Astrocyte (in vitro differentiated cells and primary cell): Measurements from ENCODE around the gene RALGAPA2. TPM values are rescaled to one million over a fixed set of nuclear protein-coding genes. Genes with fewer than 3 reads are reported as not detected.

Experiments used
- DNase-seq: peaks from one replicate; pipeline ENCODE4 v3.0.0-alpha.2; 2010; ENCODE audit warnings: low read depth
- FAIRE-seq: peaks from 2 replicates; lab custom pipeline; 2011; peaks lifted over from hg19 to GRCh38; lab: Jason Lieb, UNC
- H2AFZ ChIP-seq: 2 replicates; pipeline ENCODE4 v1.6.0; 2012; ENCODE audit warnings: low read depth, low read length, inconsistent platforms
- H3K27ac ChIP-seq: 2 replicates; pipeline ENCODE4 v1.5.1; 2011; ENCODE audit warnings: low read depth, low read length, inconsistent platforms
- H3K27me3 ChIP-seq: 2 replicates; pipeline ENCODE4 v1.6.0; 2011; ENCODE audit warnings: low read length, inconsistent platforms; ENCODE audit not compliant: insufficient read depth
- H3K36me3 ChIP-seq: 2 replicates; pipeline ENCODE4 v1.5.1; 2011; ENCODE audit warnings: low read length, inconsistent platforms; ENCODE audit not compliant: insufficient read depth
- H3K4me1 ChIP-seq: 2 replicates; pipeline ENCODE4 v1.5.1; 2011; ENCODE audit warnings: low read length, inconsistent platforms; ENCODE audit not compliant: insufficient read depth
- H3K4me2 ChIP-seq: 2 replicates; pipeline ENCODE4 v1.6.0; 2012; ENCODE audit warnings: low read length, inconsistent platforms
- H3K4me3 ChIP-seq: 2 replicates; pipeline ENCODE4 v1.5.1; 2011; ENCODE audit warnings: low read depth, mild to moderate bottlenecking, low read length, inconsistent platforms; ENCODE audit not compliant: insufficient read depth
- H3K79me2 ChIP-seq: 2 replicates; pipeline ENCODE4 v1.6.0; 2012; ENCODE audit warnings: mild to moderate bottlenecking, low read length, inconsistent platforms; ENCODE audit not compliant: insufficient read depth
- H3K9ac ChIP-seq: 2 replicates; pipeline ENCODE4 v1.6.0; 2012; ENCODE audit warnings: mild to moderate bottlenecking, low read length, inconsistent platforms
- H3K9me3 ChIP-seq: 2 replicates; pipeline ENCODE4 v1.5.1; 2012; ENCODE audit warnings: low read depth, mild to moderate bottlenecking, low read length, inconsistent platforms; ENCODE audit not compliant: insufficient read depth
- H4K20me1 ChIP-seq: 2 replicates; pipeline ENCODE4 v1.6.0; 2012; ENCODE audit warnings: low read length, inconsistent platforms; ENCODE audit not compliant: insufficient read depth
- H3K27ac Mint-ChIP-seq: one replicate; pipeline ENCODE4 v1.8.0; 2021; ENCODE audit warnings: mild to moderate bottlenecking, mixed read lengths; ENCODE audit not compliant: unreplicated experiment
- H3K27me3 Mint-ChIP-seq: one replicate; pipeline ENCODE4 v1.8.0; 2021; ENCODE audit warnings: low read depth, mixed read lengths; ENCODE audit not compliant: unreplicated experiment
- H3K36me3 Mint-ChIP-seq: one replicate; pipeline ENCODE4 v1.8.0; 2021; ENCODE audit warnings: low read depth, mixed read lengths; ENCODE audit not compliant: unreplicated experiment
- H3K4me1 Mint-ChIP-seq: one replicate; pipeline ENCODE4 v1.8.0; 2021; ENCODE audit warnings: low read depth, mixed read lengths; ENCODE audit not compliant: unreplicated experiment
- H3K4me3 Mint-ChIP-seq: one replicate; pipeline ENCODE4 v1.8.0; 2021; ENCODE audit warnings: mild to moderate bottlenecking, moderate library complexity, mixed read lengths; ENCODE audit not compliant: unreplicated experiment
- H3K9me3 Mint-ChIP-seq: one replicate; pipeline ENCODE4 v1.8.0; 2021; ENCODE audit warnings: mild to moderate bottlenecking, mixed read lengths; ENCODE audit not compliant: unreplicated experiment
- CTCF ChIP-seq: IDR thresholded peaks from 2 replicates; pipeline ENCODE4 v1.5.1; 2011; ENCODE audit warnings: low read depth, mild to moderate bottlenecking, inconsistent platforms, low read length, moderate library complexity; ENCODE audit not compliant: insufficient read depth
- EZH2 ChIP-seq: IDR thresholded peaks from 2 replicates; pipeline ENCODE4 v1.6.1; 2012; ENCODE audit warnings: mild to moderate bottlenecking, low read length, inconsistent platforms; ENCODE audit not compliant: insufficient read depth
- total RNA-seq: library from RNA; stranded (reverse); gene quantifications from 2 replicates; pipeline ENCODE4 v1.2.1, GENCODE V29; 2021

RALGAPA2 gene
- total RNA-seq, 1 donor from 2014 or later: 6.6 TPM

DNA sequence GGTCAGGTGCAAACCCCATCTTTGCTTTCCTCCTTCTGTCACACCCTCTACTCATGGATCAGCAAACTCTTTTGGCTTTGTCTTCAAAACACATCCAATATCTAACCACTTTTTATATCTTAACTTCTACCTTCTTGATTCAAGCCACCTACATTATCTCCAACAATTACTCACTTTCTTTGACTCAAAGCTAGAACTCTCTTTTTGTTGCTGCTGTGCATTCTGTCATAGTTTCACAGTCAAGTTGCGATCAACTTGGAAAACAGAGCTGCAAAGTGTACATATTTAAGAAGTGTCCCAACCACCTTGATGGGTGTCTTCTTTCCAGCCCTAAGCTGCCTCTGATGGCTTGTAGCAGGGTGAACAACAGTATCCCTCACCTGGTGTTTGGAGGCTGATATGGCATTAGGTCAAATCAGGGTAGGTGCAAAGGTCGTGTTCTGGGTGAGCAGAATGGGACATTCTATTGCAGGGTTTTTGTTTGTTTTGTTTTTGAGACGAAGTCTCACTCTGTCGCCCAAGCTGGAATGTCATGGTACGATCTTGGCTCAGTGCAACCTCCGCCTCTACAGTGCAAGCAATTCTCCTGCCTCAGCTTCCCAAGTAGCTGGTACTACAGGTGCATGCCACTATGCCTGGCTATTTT is 43.4 kb upstream of the RALGAPA2 start:
- H3K9me3 Mint-ChIP-seq: no peaks in the 10 kb centered on the region
- TF ChIP-seq EZH2 (no peak), CTCF (no peak)
- no peak overlapping the region for H3K27ac ChIP-seq
- H3K36me3 Mint-ChIP-seq: no peaks in the 10 kb centered on the region
- no peak overlapping the region for H3K4me2 ChIP-seq
- no peaks in the 10 kb centered on the region for H3K9me3 ChIP-seq
- H3K4me3 ChIP-seq: no peak overlapping the region
- H3K4me1 ChIP-seq: no peaks in the 10 kb centered on the region
- FAIRE-seq: no peak
- H3K4me1 Mint-ChIP-seq: no peaks in the 10 kb centered on the region
- H4K20me1 ChIP-seq: no peaks in the 10 kb centered on the region
- H3K9ac ChIP-seq: no peak overlapping the region
- no peak overlapping the region for H2AFZ ChIP-seq
- no peak overlapping the region for H3K4me3 Mint-ChIP-seq
- DNase-seq: no peak
- no peaks in the 10 kb centered on the region for H3K36me3 ChIP-seq
- H3K27ac Mint-ChIP-seq: no peak overlapping the region
- no peaks in the 10 kb centered on the region for H3K79me2 ChIP-seq
- no peaks in the 10 kb centered on the region for H3K27me3 ChIP-seq
- peaks cover 10% of the 10 kb centered on the region for H3K27me3 Mint-ChIP-seq

DNA sequence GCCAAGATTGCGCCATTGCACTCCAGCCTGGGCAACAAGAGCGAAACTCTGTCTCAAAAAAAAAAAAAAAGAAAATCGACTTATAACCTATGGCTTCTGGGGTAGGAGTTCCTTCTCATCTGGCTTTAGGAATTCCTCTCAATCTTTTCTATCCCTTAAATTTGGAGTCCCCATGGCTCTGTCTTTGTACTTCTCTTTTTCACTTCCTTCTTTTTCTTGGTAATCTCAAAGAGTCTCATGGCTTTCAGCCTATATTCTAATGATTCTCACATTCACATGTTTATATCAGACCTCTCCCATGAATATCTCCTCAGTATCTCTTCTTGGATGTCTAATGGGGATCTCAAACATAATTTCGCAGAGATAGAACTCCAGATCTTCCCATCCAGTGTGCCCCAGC is 42.8 kb upstream of the RALGAPA2 start:
- TF ChIP-seq CTCF: no peak
- no peak for TF ChIP-seq EZH2
- no peak for DNase-seq
- Mint-ChIP-seq H3K4me3 (no peak overlapping the region), H3K9me3 (no peaks in the 10 kb centered on the region), H3K27ac (no peak overlapping the region), H3K27me3 (peaks cover 10% of the 10 kb centered on the region), H3K4me1 (no peaks in the 10 kb centered on the region), H3K36me3 (no peaks in the 10 kb centered on the region)
- H3K27ac ChIP-seq: no peak overlapping the region
- no peaks in the 10 kb centered on the region for H4K20me1 ChIP-seq
- H3K4me3 ChIP-seq: no peak overlapping the region
- no peaks in the 10 kb centered on the region for H3K79me2 ChIP-seq
- H3K4me2 ChIP-seq: no peak overlapping the region
- no peaks in the 10 kb centered on the region for H3K9me3 ChIP-seq
- no peak overlapping the region for H2AFZ ChIP-seq
- H3K36me3 ChIP-seq: no peaks in the 10 kb centered on the region
- no peak overlapping the region for H3K9ac ChIP-seq
- H3K4me1 ChIP-seq: no peaks in the 10 kb centered on the region
- FAIRE-seq: no peak
- no peaks in the 10 kb centered on the region for H3K27me3 ChIP-seq

DNA sequence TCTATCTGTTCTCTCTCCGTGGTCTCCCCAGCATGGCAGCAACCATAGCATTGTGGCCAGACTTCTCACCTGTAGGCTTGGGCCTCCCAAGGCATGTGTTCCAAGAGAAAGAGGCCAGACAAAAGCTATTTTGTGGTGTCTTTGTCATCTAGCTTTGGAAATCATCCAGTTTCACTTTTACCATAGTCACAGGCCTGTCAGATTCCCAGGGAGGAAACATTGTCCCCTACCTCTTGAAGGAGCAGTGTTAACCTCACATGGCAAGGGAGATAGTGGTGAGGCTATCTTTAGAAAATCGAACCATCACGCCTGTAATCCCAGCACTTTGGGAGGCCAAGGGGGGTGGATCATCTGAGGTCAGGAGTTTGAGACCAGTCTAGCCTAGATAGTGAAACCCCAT is 42.3 kb upstream of the RALGAPA2 start:
- no peaks in the 10 kb centered on the region for H3K4me1 Mint-ChIP-seq
- no peak overlapping the region for H3K4me3 Mint-ChIP-seq
- Histone ChIP-seq H3K36me3 (no peaks in the 10 kb centered on the region), H3K27ac (no peak overlapping the region), H3K9ac (no peak overlapping the region), H4K20me1 (no peaks in the 10 kb centered on the region), H3K4me1 (no peaks in the 10 kb centered on the region), H3K4me2 (no peak overlapping the region), H3K27me3 (no peaks in the 10 kb centered on the region), H3K4me3 (no peak overlapping the region), H3K79me2 (no peaks in the 10 kb centered on the region), H3K9me3 (no peaks in the 10 kb centered on the region), H2AFZ (no peak overlapping the region)
- no peak for TF ChIP-seq EZH2
- no peak for TF ChIP-seq CTCF
- H3K27me3 Mint-ChIP-seq: peaks cover 10% of the 10 kb centered on the region
- no peak overlapping the region for H3K27ac Mint-ChIP-seq
- no peaks in the 10 kb centered on the region for H3K9me3 Mint-ChIP-seq
- FAIRE-seq (no peak), DNase-seq (no peak)
- no peaks in the 10 kb centered on the region for H3K36me3 Mint-ChIP-seq
